OCI-LY3 (cell line): ENCODE measurements around the gene MYT1.

Experiments
- H2AFZ ChIP-seq: fragments of 200-600, 300-600 bp; shearing (Covaris generic); 2 replicates; pipeline ENCODE4 v1.6.0; 2014; ENCODE audit warnings: antibody characterized with exemption, low read depth, low read length
- H3K27ac ChIP-seq: fragments of 200-600, 300-600 bp; sonication (generic); 2 replicates; pipeline ENCODE4 v1.5.1; 2014; ENCODE audit warnings: mild to moderate bottlenecking, low read length, moderate library complexity, mixed read lengths
- H3K27me3 ChIP-seq: fragments of 200-600, 300-600 bp; sonication (generic); 2 replicates; pipeline ENCODE4 v1.6.1; 2014; ENCODE audit warnings: low read depth, low read length, mixed read lengths
- H3K36me3 ChIP-seq: fragments of 200-600, 300-600 bp; sonication (generic); replicated peaks from 2 replicates; pipeline ENCODE3; 2014; ENCODE audit warnings: low read depth, low read length, mixed read lengths
- H3K4me1 ChIP-seq: fragments of 300-600, 200-600 bp; sonication (generic); 2 replicates; pipeline ENCODE4 v1.6.1; 2014; ENCODE audit warnings: low read length, mixed read lengths
- H3K4me2 ChIP-seq: fragments of 200-600, 300-600 bp; sonication (generic); 2 replicates; pipeline ENCODE4 v1.6.1; 2014; ENCODE audit warnings: low read length, mixed read lengths
- H3K4me3 ChIP-seq: fragments of 300-600, 200-600 bp; sonication (generic); 2 replicates; pipeline ENCODE4 v1.5.1; 2014; ENCODE audit warnings: antibody characterized with exemption, mild to moderate bottlenecking, low read length, moderate library complexity
- H3K79me2 ChIP-seq: fragments of 300-600, 200-600 bp; shearing (Covaris generic); 2 replicates; pipeline ENCODE4 v1.6.1; 2014; ENCODE audit warnings: mild to moderate bottlenecking, low read length, mixed read lengths
- H3K9ac ChIP-seq: fragments of 300-600, 200-600 bp; shearing (Covaris generic); 2 replicates; pipeline ENCODE4 v1.6.0; 2014; ENCODE audit warnings: mild to moderate bottlenecking, low read length, moderate library complexity
- H3K9me3 ChIP-seq: fragments of 200-600, 300-600 bp; shearing (Covaris generic); 2 replicates; pipeline ENCODE4 v1.6.1; 2014; ENCODE audit warnings: low read length, mixed read lengths; ENCODE audit not compliant: insufficient read depth
- H4K20me1 ChIP-seq: fragments of 200-600, 300-600 bp; sonication (generic); 2 replicates; pipeline ENCODE4 v1.6.1; 2016; ENCODE audit warnings: low read length, mixed read lengths; ENCODE audit not compliant: insufficient read depth
- CTCF ChIP-seq: fragments of 200-600, 300-600 bp; sonication (generic); IDR thresholded peaks from 2 replicates; pipeline ENCODE4 v1.5.1; 2014; ENCODE audit warnings: antibody characterized with exemption, low read length, low read depth
- EZH2phosphoT487 ChIP-seq: fragments of 200-600 bp; shearing (Covaris generic); IDR thresholded peaks from 2 replicates; pipeline ENCODE4 v1.6.1; 2018; ENCODE audit warnings: antibody characterized with exemption, mixed run types, low read depth

MYT1 gene

GRCh38 chr20:64206614-64207013 lies 42.4 kb downstream of the MYT1 start:
- Histone ChIP-seq H3K9ac (no peak overlapping the region), H3K79me2 (no peaks in the 10 kb centered on the region), H3K36me3 (no peaks in the 10 kb centered on the region), H4K20me1 (no peaks in the 10 kb centered on the region), H3K4me3 (no peak overlapping the region), H3K9me3 (no peaks in the 10 kb centered on the region), H2AFZ (no peak overlapping the region), H3K27ac (no peak overlapping the region), H3K4me2 (no peak overlapping the region), H3K27me3 (peaks cover 24% of the 10 kb centered on the region), H3K4me1 (no peaks in the 10 kb centered on the region)
- TF ChIP-seq CTCF (no peak), EZH2phosphoT487 (no peak)

GRCh38 chr20:64207641-64208590 lies 43.7 kb downstream of the MYT1 start:
- Histone ChIP-seq H3K9me3 (no peaks in the 10 kb centered on the region), H2AFZ (no peak overlapping the region), H3K79me2 (no peaks in the 10 kb centered on the region), H3K4me2 (no peak overlapping the region), H3K4me1 (no peaks in the 10 kb centered on the region), H3K9ac (no peak overlapping the region), H3K27me3 (peaks cover 26% of the 10 kb centered on the region), H4K20me1 (no peaks in the 10 kb centered on the region), H3K36me3 (no peaks in the 10 kb centered on the region), H3K4me3 (no peak overlapping the region), H3K27ac (no peak overlapping the region)
- TF ChIP-seq EZH2phosphoT487, result no peak
- no peak for TF ChIP-seq CTCF

GRCh38 chr20:64209148-64209547 lies 44.9 kb downstream of the MYT1 start:
- Histone ChIP-seq H3K9ac (no peak overlapping the region), H3K9me3 (no peaks in the 10 kb centered on the region), H2AFZ (no peak overlapping the region), H3K27ac (no peak overlapping the region), H3K27me3 (peaks cover 32% of the 10 kb centered on the region), H3K4me2 (no peak overlapping the region), H4K20me1 (no peaks in the 10 kb centered on the region), H3K4me3 (no peak overlapping the region), H3K4me1 (no peaks in the 10 kb centered on the region), H3K36me3 (no peaks in the 10 kb centered on the region), H3K79me2 (no peaks in the 10 kb centered on the region)
- TF ChIP-seq EZH2phosphoT487 (no peak), CTCF (no peak)

GRCh38 chr20:64210656-64211369 lies 46.6 kb downstream of the MYT1 start:
- Histone ChIP-seq H3K4me3 (no peak overlapping the region), H3K79me2 (no peaks in the 10 kb centered on the region), H3K9ac (no peak overlapping the region), H2AFZ (no peak overlapping the region), H3K27ac (no peak overlapping the region), H3K4me1 (no peaks in the 10 kb centered on the region), H3K4me2 (no peak overlapping the region), H3K27me3 (peaks cover 38% of the 10 kb centered on the region), H3K9me3 (no peaks in the 10 kb centered on the region), H4K20me1 (no peaks in the 10 kb centered on the region), H3K36me3 (no peaks in the 10 kb centered on the region)
- no peak for TF ChIP-seq CTCF
- TF ChIP-seq EZH2phosphoT487, result no peak
